H9 (cell line): ENCODE results near the gene ARPC5. TPM values are rescaled to one million over a fixed set of nuclear protein-coding genes. Genes with fewer than 3 reads are reported as not detected.

ENCODE experiments used
- DNase-seq: peaks from one replicate; pipeline ENCODE4 v3.0.0-alpha.2; 2017
- H2AFZ ChIP-seq: one replicate; pipeline ENCODE4 v1.6.1; 2013; ENCODE audit warnings: mild to moderate bottlenecking, low read length, control low read depth, moderate library complexity
- H2AK5ac ChIP-seq: 2 replicates; pipeline ENCODE4 v1.6.1; 2013; ENCODE audit warnings: low read length, control low read depth, mixed read lengths; ENCODE audit not compliant: insufficient read length
- H2BK120ac ChIP-seq: one replicate; pipeline ENCODE4 v1.6.1; 2013; ENCODE audit warnings: low read depth, mild to moderate bottlenecking, low read length, control low read depth, inconsistent platforms; ENCODE audit not compliant: poor library complexity, severe bottlenecking
- H2BK12ac ChIP-seq: 2 replicates; pipeline ENCODE4 v1.6.1; 2013; ENCODE audit warnings: low read length, control low read depth, mixed read lengths, low read depth; ENCODE audit not compliant: insufficient read length
- H2BK15ac ChIP-seq: 2 replicates; pipeline ENCODE4 v1.6.1; 2013; ENCODE audit warnings: low read depth, low read length, control low read depth
- H2BK20ac ChIP-seq: one replicate; pipeline ENCODE4 v1.6.1; 2013; ENCODE audit warnings: low read depth, mild to moderate bottlenecking, low read length, control low read depth, inconsistent platforms; ENCODE audit not compliant: poor library complexity, severe bottlenecking
- H2BK5ac ChIP-seq: 2 replicates; pipeline ENCODE4 v1.6.1; 2013; ENCODE audit warnings: low read length, control low read depth, mixed read lengths; ENCODE audit not compliant: insufficient read length
- H3K14ac ChIP-seq: 2 replicates; pipeline ENCODE4 v1.6.1; 2013; ENCODE audit warnings: low read length, control low read depth; ENCODE audit not compliant: insufficient read depth
- H3K18ac ChIP-seq: 2 replicates; pipeline ENCODE4 v1.6.1; 2013; ENCODE audit warnings: low read depth, mild to moderate bottlenecking, mixed read lengths, low read length, control low read depth; ENCODE audit not compliant: insufficient read length
- H3K23ac ChIP-seq: 2 replicates; pipeline ENCODE4 v1.6.1; 2013; ENCODE audit warnings: low read length, control low read depth, mixed read lengths, low read depth; ENCODE audit not compliant: insufficient read length
- H3K23me2 ChIP-seq: 2 replicates; pipeline ENCODE4 v1.6.1; 2013; ENCODE audit warnings: low read depth, mild to moderate bottlenecking, mixed read lengths, low read length, control low read depth; ENCODE audit not compliant: insufficient read length, poor library complexity, severe bottlenecking
- H3K27ac ChIP-seq: 2 replicates; pipeline ENCODE4 v1.5.1; 2013; ENCODE audit warnings: low read length, control low read depth, mixed read lengths, low read depth; ENCODE audit not compliant: insufficient read length
- H3K27me3 ChIP-seq: 2 replicates; pipeline ENCODE4 v1.6.1; 2013; ENCODE audit warnings: low read length, control low read depth, inconsistent platforms; ENCODE audit not compliant: insufficient read depth
- H3K4ac ChIP-seq: 2 replicates; pipeline ENCODE4 v1.6.1; 2013; ENCODE audit warnings: low read depth, mild to moderate bottlenecking, control low read depth, inconsistent platforms, low read length, moderate library complexity
- H3K4me1 ChIP-seq: 2 replicates; pipeline ENCODE4 v1.6.1; 2013; ENCODE audit warnings: low read length, control low read depth, inconsistent platforms; ENCODE audit not compliant: insufficient read depth
- H3K4me2 ChIP-seq: 2 replicates; pipeline ENCODE4 v1.6.1; 2013; ENCODE audit warnings: low read length, control low read depth, mixed read lengths; ENCODE audit not compliant: insufficient read length, insufficient read depth
- H3K56ac ChIP-seq: 2 replicates; pipeline ENCODE4 v1.6.1; 2013; ENCODE audit warnings: low read depth, mild to moderate bottlenecking, mixed read lengths, low read length, control low read depth; ENCODE audit not compliant: insufficient read length
- H3K79me1 ChIP-seq: 2 replicates; pipeline ENCODE4 v1.6.1; 2013; ENCODE audit warnings: low read depth, mild to moderate bottlenecking, moderate library complexity, low read length, control low read depth, inconsistent platforms; ENCODE audit not compliant: insufficient read depth, poor library complexity, severe bottlenecking
- H3K79me2 ChIP-seq: 2 replicates; pipeline ENCODE4 v1.6.1; 2013; ENCODE audit warnings: low read length, control low read depth, inconsistent platforms; ENCODE audit not compliant: insufficient read depth
- H3K9ac ChIP-seq: 2 replicates; pipeline ENCODE4 v1.6.1; 2013; ENCODE audit warnings: low read length, control low read depth, mixed read lengths; ENCODE audit not compliant: insufficient read length; ENCODE audit errors: extremely low read depth
- H3K9me3 ChIP-seq: one replicate; pipeline ENCODE4 v1.6.1; 2013; ENCODE audit warnings: low read depth, low read length, inconsistent platforms; ENCODE audit not compliant: control insufficient read depth
- H3T11ph ChIP-seq: one replicate; pipeline ENCODE4 v1.6.1; 2013; ENCODE audit warnings: mild to moderate bottlenecking, low read length, control low read depth, inconsistent platforms
- H4K20me1 ChIP-seq: one replicate; pipeline ENCODE4 v1.6.1; 2013; ENCODE audit not compliant: control insufficient read depth, insufficient read length, insufficient read depth
- H4K5ac ChIP-seq: 2 replicates; pipeline ENCODE4 v1.6.1; 2013; ENCODE audit warnings: low read depth, mild to moderate bottlenecking, mixed read lengths, low read length, control low read depth; ENCODE audit not compliant: insufficient read length
- H4K8ac ChIP-seq: replicated peaks from 2 replicates; pipeline ENCODE4 v1.6.1; 2013; ENCODE audit warnings: low read length, control low read depth, mixed read lengths, low read depth; ENCODE audit not compliant: insufficient read length
- H4K91ac ChIP-seq: 2 replicates; pipeline ENCODE4 v1.6.1; 2013; ENCODE audit warnings: low read depth, mild to moderate bottlenecking, moderate library complexity, mixed read lengths, low read length, control low read depth; ENCODE audit not compliant: insufficient read length
- H3K27ac Mint-ChIP-seq, 3 experiments: 2 replicates in 2 of 3; 3 replicates in 1 of 3; pipeline ENCODE4 v1.8.0; 2020 to 2021; ENCODE audit warnings: mixed read lengths in 3 of 3, mild to moderate bottlenecking in 1 of 3, moderate library complexity in 1 of 3
- H3K27me3 Mint-ChIP-seq: 2 replicates; pipeline ENCODE4 v1.8.0; 2021; ENCODE audit warnings: low read depth, mild to moderate bottlenecking, moderate library complexity, mixed read lengths
- H3K36me3 Mint-ChIP-seq, 3 experiments: 2 replicates in 2 of 3; 3 replicates in 1 of 3; pipeline ENCODE4 v1.8.0; 2020 to 2021; ENCODE audit warnings: low read depth in 3 of 3, mixed read lengths in 3 of 3; ENCODE audit not compliant: insufficient read depth in 1 of 3
- H3K4me1 Mint-ChIP-seq, 2 experiments: 2 replicates each; pipeline ENCODE4 v1.8.0; 2020; ENCODE audit warnings: mixed read lengths in 2 of 2
- H3K4me3 Mint-ChIP-seq, 2 experiments: 2 replicates in 1 of 2; 3 replicates in 1 of 2; pipeline ENCODE4 v1.8.0; 2020 to 2021; ENCODE audit warnings: mild to moderate bottlenecking in 2 of 2, mixed read lengths in 2 of 2, moderate library complexity in 1 of 2
- H3K9me3 Mint-ChIP-seq, 2 experiments: 2 replicates in 1 of 2; 3 replicates in 1 of 2; pipeline ENCODE4 v1.8.0; 2020; ENCODE audit warnings: mild to moderate bottlenecking in 2 of 2, mixed read lengths in 2 of 2, moderate library complexity in 1 of 2
- CTCF ChIP-seq: fragments of 200-600 bp; sonication (generic); conservative IDR thresholded peaks from 3 replicates; pipeline ENCODE4 v1.8.0; 2021; ENCODE audit warnings: antibody characterized with exemption, mild to moderate bottlenecking
- WGBS: extraction: QIAGEN DNeasy Blood & Tissue Kit; methylation state at CpG from one replicate; pipeline ENCODE4 v1.1.7; 2013; ENCODE audit warnings: missing lambda C conversion rate, low lambda C conversion rate, mixed read lengths; ENCODE audit not compliant: insufficient read length; ENCODE audit errors: extremely low coverage; 5-methylcytosine and 5-hydroxymethylcytosine counted together
- total RNA-seq: library from RNA; stranded (reverse); gene quantifications from 2 replicates; pipeline ENCODE4 v1.2.1, GENCODE V29; 2021

Gene ARPC5
- total RNA-seq, 1 experiment from 2014 or later: 67.7 TPM

- Histone ChIP-seq H3K23me2 (no peaks in the 10 kb centered on the region), H3K18ac (no peak overlapping the region), H3K4me1 (no peaks in the 10 kb centered on the region; the same call in 1 of the 2 replicates), H3K23ac (no peak overlapping the region), H4K91ac (no peak overlapping the region), H3K27ac (no peak overlapping the region), H3T11ph (no peak overlapping the region), H2BK20ac (no peak overlapping the region), H4K8ac (no peak overlapping the region), H2BK5ac (no peak overlapping the region), H3K79me2 (no peaks in the 10 kb centered on the region), H3K4me2 (no peak overlapping the region), H4K5ac (no peak overlapping the region), H3K27me3 (no peaks in the 10 kb centered on the region), H4K20me1 (no peaks in the 10 kb centered on the region), H3K14ac (no peak overlapping the region), H2BK15ac (no peak overlapping the region), H3K56ac (no peak overlapping the region), H2BK120ac (no peak overlapping the region), H3K9me3 (no peaks in the 10 kb centered on the region), H2BK12ac (no peak overlapping the region), H2AFZ (no peak overlapping the region), H3K79me1 (no peaks in the 10 kb centered on the region), H3K4ac (no peak overlapping the region), H2AK5ac (no peak overlapping the region), H3K9ac (no peak overlapping the region)
- no peak overlapping the region for H3K27ac Mint-ChIP-seq
- no CpG with 5 or more reads among the region's 6 CpGs for WGBS
- H3K4me1 Mint-ChIP-seq: peaks cover 16 to 22% of the 10 kb centered on the region in 2 experiments
- H3K9me3 Mint-ChIP-seq: no peaks in the 10 kb centered on the region
- H3K36me3 Mint-ChIP-seq: no peaks in the 10 kb centered on the region
- TF ChIP-seq CTCF: no peak
- no peak overlapping the region for H3K4me3 Mint-ChIP-seq
- no peaks in the 10 kb centered on the region; the same call in 1 of the 2 replicates for H3K27me3 Mint-ChIP-seq
- DNase-seq: no peak
These were observed 52.1 kb downstream of the ARPC5 start for GRCh38 chr1:183583466-183583865.
